Inflammatory macrophage treated with lipopolysaccharide for 1 hour (primary cell): ENCODE results near the gene SYK.
A peak's percentile ranks its signal among the peaks of the same experiment; 100 is the strongest.
"Not testable (repeated sequence)": the region's sequence is repeated elsewhere in the genome, so short reads cannot be mapped to it uniquely, and the experiment has no call there.

Experiments used
- DNase-seq, 2 donors: peaks; one replicate each; pipeline ENCODE4 v3.0.0-alpha.2; 2020 to 2022

SYK gene

GRCh38 chr9:90801241-90801972 lies at the start of gene SYK:
Gene SYK, plus strand, starts transcription at chr9:90801819. Its CDS starts 42,080 bp downstream, at chr9:90843899.
- peak; percentile 86 to 90 for DNase-seq

GRCh38 chr9:90755514-90756371 lies 45.9 kb upstream of the SYK start:
- DNase-seq, result peak; percentile 44 to 66

GRCh38 chr9:90760577-90760976 lies 41.0 kb upstream of the SYK start:
- DNase-seq, result not testable (repeated sequence)

GRCh38 chr9:90766731-90767130 lies 34.9 kb upstream of the SYK start:
- no peak for DNase-seq

GRCh38 chr9:90767523-90768100 lies 34.0 kb upstream of the SYK start:
- no peak for DNase-seq

GRCh38 chr9:90770182-90770738 lies 31.4 kb upstream of the SYK start:
- DNase-seq, result peak; percentile 56 to 67

GRCh38 chr9:90770927-90771326 lies 30.7 kb upstream of the SYK start:
- DNase-seq, result no peak

GRCh38 chr9:90772386-90772785 lies 29.2 kb upstream of the SYK start:
- peak in 1 of 2 donors; percentile 41 for DNase-seq

- peak; percentile 36 to 42 for DNase-seq
These were observed 28.0 kb upstream of the SYK start for GRCh38 chr9:90773617-90774016.

- DNase-seq, result no peak
These were observed 27.5 kb upstream of the SYK start for GRCh38 chr9:90774071-90774470.

- peak; percentile 31 to 57 for DNase-seq
These were observed 26.9 kb upstream of the SYK start for GRCh38 chr9:90774682-90775081.

- DNase-seq, result no peak
These were observed 26.0 kb upstream of the SYK start for GRCh38 chr9:90775657-90776056.

- DNase-seq, result no peak
These were observed 22.9 kb upstream of the SYK start for GRCh38 chr9:90778746-90779145.

- no peak for DNase-seq
These were observed 18.1 kb upstream of the SYK start for GRCh38 chr9:90783552-90783951.

- DNase-seq, result no peak
These were observed 17.7 kb upstream of the SYK start for GRCh38 chr9:90783964-90784363.

GRCh38 chr9:90787771-90788460 lies 13.7 kb upstream of the SYK start:
- no peak for DNase-seq

- DNase-seq, result not testable (repeated sequence)
These were observed 13.1 kb upstream of the SYK start for GRCh38 chr9:90788527-90788926.

- no peak for DNase-seq
These were observed 12.2 kb upstream of the SYK start for GRCh38 chr9:90789408-90789807.

GRCh38 chr9:90789862-90790261 lies 11.8 kb upstream of the SYK start:
- DNase-seq, result no peak

GRCh38 chr9:90793024-90793423 lies 8.6 kb upstream of the SYK start:
- not testable (repeated sequence) for DNase-seq

GRCh38 chr9:90793729-90794128 lies 7.9 kb upstream of the SYK start:
- DNase-seq, result peak; percentile 73 to 82

- DNase-seq, result peak; percentile 43 to 68
These were observed 6.5 kb upstream of the SYK start for GRCh38 chr9:90795084-90795483.

- peak; percentile 83 to 88 for DNase-seq
These were observed 5.7 kb upstream of the SYK start for GRCh38 chr9:90795871-90796317.
